ENCODE data around the gene TFF3.

Gene TFF3

DNA sequence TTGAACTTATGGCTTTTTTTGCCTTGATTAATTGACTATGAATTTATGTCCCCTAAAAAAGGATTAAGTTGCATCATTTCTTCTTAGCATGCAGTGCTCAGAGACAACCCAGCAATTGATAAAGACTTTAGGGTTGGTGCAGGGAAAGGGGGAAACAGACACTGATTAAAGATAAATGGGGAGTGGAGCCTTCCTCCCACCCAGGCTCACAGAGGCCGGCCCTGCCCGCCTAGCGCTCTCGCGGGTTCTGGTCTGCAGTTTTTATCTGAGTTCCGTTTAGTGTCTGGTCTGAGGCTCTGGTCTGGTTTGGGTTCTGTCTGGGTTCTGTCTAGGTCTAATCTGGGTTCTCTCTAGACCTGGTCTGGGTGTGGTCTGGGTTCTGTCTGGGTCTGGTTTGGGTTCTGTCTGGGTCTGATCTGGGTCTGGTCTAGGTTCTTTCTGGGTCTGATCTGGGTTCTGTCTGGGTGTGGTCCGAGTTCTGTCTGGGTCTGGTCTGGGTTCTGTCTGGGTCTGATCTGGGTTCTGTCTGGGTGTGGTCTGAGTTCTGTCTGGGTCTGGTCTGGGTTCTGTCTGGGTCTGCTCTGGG is 48.1 kb downstream of the TFF3 start:
- no peak for DNase-seq (ENCODE audit: low read depth)

DNA sequence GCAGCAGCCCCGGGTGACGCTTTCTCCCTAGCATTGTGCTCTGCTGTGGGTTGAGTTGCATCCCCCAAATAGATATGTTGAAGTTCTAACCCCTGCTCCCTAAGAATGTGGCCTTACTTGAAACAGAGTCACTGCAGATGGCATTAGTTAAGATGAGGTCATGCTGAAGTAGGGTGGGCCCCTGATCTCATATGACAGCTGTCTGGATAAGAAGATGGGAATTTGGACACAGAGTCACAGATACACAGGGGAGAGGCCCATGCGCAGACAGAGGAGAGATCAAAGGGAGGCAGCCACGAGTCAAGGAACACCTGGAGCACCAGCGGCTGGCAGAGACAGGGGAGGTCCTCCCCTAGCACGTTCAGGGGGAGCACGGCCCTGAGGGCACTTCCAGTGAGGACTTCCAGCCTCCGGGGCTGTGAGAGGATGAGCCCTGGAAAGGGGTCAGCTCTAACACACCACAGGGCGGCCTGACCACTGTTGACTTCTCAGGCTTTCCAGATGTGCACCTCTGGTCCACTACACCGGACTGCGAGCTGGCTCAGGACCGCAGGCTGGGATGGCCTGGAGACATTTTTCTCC is 49.9 kb downstream of the TFF3 start:
- no peak for DNase-seq (ENCODE audit: low read depth)

- no peak for DNase-seq (ENCODE audit: low read depth)
These were observed 50.7 kb downstream of the TFF3 start for GRCh38 chr21:42264245-42265195.

GRCh38 chr21:42263591-42264131 is 51.5 kb downstream of the TFF3 start:
- no peak for DNase-seq (ENCODE audit: low read depth)

DNA sequence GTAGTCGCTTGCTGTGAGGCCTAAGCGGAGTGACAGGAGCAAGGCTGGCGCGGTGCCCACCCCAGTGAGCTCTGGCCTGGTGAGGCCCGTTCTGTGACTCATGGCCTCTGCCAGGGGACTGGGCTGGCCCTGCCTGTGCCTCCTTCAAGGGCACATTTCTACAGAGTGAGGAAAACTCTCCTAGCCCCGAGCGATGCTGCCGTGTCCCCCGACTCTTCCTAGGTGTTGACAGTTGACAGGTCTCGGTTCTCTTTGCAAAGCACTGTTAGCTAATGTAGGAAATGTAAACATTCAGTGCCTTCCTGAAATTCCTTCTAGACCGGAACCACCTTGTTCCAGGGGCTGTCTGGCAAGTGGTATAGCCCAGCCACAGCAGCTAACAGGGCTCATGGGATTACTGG is 52.4 kb downstream of the TFF3 start:
- DNase-seq (ENCODE audit: low read depth) = no peak

- no peak for DNase-seq (ENCODE audit: low read depth)
These were observed 53.4 kb downstream of the TFF3 start for GRCh38 chr21:42261829-42262200.

Measured in stimulated activated CD8-positive, alpha-beta memory T cell treated with anti-CD3 and anti-CD28 coated beads, Interleukin-15, amount 100 ng/mL, for 1 hour (primary cell).